Measurements from ENCODE around the gene NQO1.
"Not testable (repeated sequence)": the region's sequence is repeated elsewhere in the genome, so short reads cannot be mapped to it uniquely, and the experiment has no call there.

The NQO1 gene

GRCh38 chr16:69726313-69727060 is at the start of gene NQO1:
TSS of gene NQO1 (minus strand) at chr16:69726560. CDS start at chr16:69726439, 121 bp downstream.
- DNase-seq: peak; percentile 87 to 88

GRCh38 chr16:69775563-69775962 is 49.2 kb upstream of the NQO1 start:
- DNase-seq: no peak

GRCh38 chr16:69773260-69773947 is 47.0 kb upstream of the NQO1 start:
- DNase-seq: no peak

GRCh38 chr16:69771651-69771967 is 45.2 kb upstream of the NQO1 start:
- no peak for DNase-seq

GRCh38 chr16:69769404-69769803 is 43.0 kb upstream of the NQO1 start:
- no peak for DNase-seq

- no peak for DNase-seq
Measured at GRCh38 chr16:69768666-69769065, 42.3 kb upstream of the NQO1 start.

- DNase-seq: no peak
Measured at GRCh38 chr16:69767459-69768229, 41.3 kb upstream of the NQO1 start.

- no peak for DNase-seq
Measured at GRCh38 chr16:69763599-69763942, 37.2 kb upstream of the NQO1 start.

GRCh38 chr16:69762814-69763598 is 36.6 kb upstream of the NQO1 start:
- peak; percentile 23 to 51 for DNase-seq

GRCh38 chr16:69761983-69762813 is 35.8 kb upstream of the NQO1 start, which contains the start of gene WWP2:
TSS of gene WWP2 (plus strand) at chr16:69762332. CDS start at chr16:69787011, 24,679 bp downstream.
- peak; percentile 82 to 83 for DNase-seq

- DNase-seq: not testable (repeated sequence)
Measured at GRCh38 chr16:69757375-69757774, 31.0 kb upstream of the NQO1 start.

- DNase-seq: no peak
Measured at GRCh38 chr16:69756705-69757104, 30.3 kb upstream of the NQO1 start.

GRCh38 chr16:69754469-69755310 is 28.3 kb upstream of the NQO1 start, which contains the start of gene NOB1:
TSS of gene NOB1 (minus strand) at chr16:69754926. CDS start at chr16:69754910, 16 bp downstream.
- peak; percentile 98 to 99 for DNase-seq

- no peak for DNase-seq
Measured at GRCh38 chr16:69754143-69754468, 27.7 kb upstream of the NQO1 start.

GRCh38 chr16:69748694-69749345 is 22.5 kb upstream of the NQO1 start:
- no peak for DNase-seq

- no peak for DNase-seq
Measured at GRCh38 chr16:69747115-69747514, 20.8 kb upstream of the NQO1 start.

- no peak for DNase-seq
Measured at GRCh38 chr16:69745959-69746358, 19.6 kb upstream of the NQO1 start.

GRCh38 chr16:69745232-69745612 is 18.9 kb upstream of the NQO1 start:
- no peak for DNase-seq

- no peak for DNase-seq
Measured at GRCh38 chr16:69744363-69745231, 18.2 kb upstream of the NQO1 start.

All from CD4-positive, alpha-beta T cell treated with Interleukin-4 for 1 hour (primary cell).